Mucosa of stomach (tissue), 1 donor: ENCODE results near the gene CAPZB.
A peak's percentile ranks its signal among the peaks of the same experiment; 100 is the strongest.

ENCODE experiments used
- H3K27me3 ChIP-seq: one replicate; pipeline ENCODE4 v1.7.0; 2013; ENCODE audit warnings: mild to moderate bottlenecking, low read length; ENCODE audit not compliant: control insufficient read depth, insufficient read depth
- H3K36me3 ChIP-seq: one replicate; pipeline ENCODE4 v1.7.0; 2013; ENCODE audit warnings: low read length; ENCODE audit not compliant: control insufficient read depth, insufficient read depth
- H3K4me1 ChIP-seq: one replicate; pipeline ENCODE4 v1.7.0; 2013; ENCODE audit warnings: mild to moderate bottlenecking, low read length; ENCODE audit not compliant: control insufficient read depth, insufficient read depth
- H3K4me3 ChIP-seq: one replicate; pipeline ENCODE4 v1.7.0; 2013; ENCODE audit warnings: low read length
- H3K9ac ChIP-seq: one replicate; pipeline ENCODE4 v1.7.0; 2013; ENCODE audit warnings: mild to moderate bottlenecking, low read length, moderate library complexity
- H3K9me3 ChIP-seq: one replicate; pipeline ENCODE4 v1.7.0; 2013; ENCODE audit warnings: mild to moderate bottlenecking, low read length, moderate library complexity; ENCODE audit not compliant: control insufficient read depth
- donor health status: Pancreatic carcinoma.

CAPZB gene

GRCh38 chr1:19403256-19403655 lies 82.1 kb downstream of the CAPZB start:
- H3K4me1 ChIP-seq: peaks cover 26% of the 10 kb centered on the region
- no peak overlapping the region for H3K9ac ChIP-seq
- H3K36me3 ChIP-seq: no peaks in the 10 kb centered on the region

GRCh38 chr1:19402031-19402813 lies 83.1 kb downstream of the CAPZB start:
- Histone ChIP-seq H3K36me3 (no peaks in the 10 kb centered on the region), H3K4me3 (no peak overlapping the region), H3K9me3 (no peaks in the 10 kb centered on the region), H3K4me1 (peaks cover 27% of the 10 kb centered on the region), H3K27me3 (no peaks in the 10 kb centered on the region), H3K9ac (no peak overlapping the region)

More at GRCh38 chr1:19403256-19403655, 82.1 kb downstream of the CAPZB start:
- Histone ChIP-seq H3K4me3 (no peak overlapping the region), H3K9me3 (no peaks in the 10 kb centered on the region), H3K27me3 (no peaks in the 10 kb centered on the region)

GRCh38 chr1:19401535-19401889 lies 83.8 kb downstream of the CAPZB start:
- H3K4me3 ChIP-seq: no peak overlapping the region
- peaks cover 27% of the 10 kb centered on the region for H3K4me1 ChIP-seq
- no peaks in the 10 kb centered on the region for H3K27me3 ChIP-seq
- H3K36me3 ChIP-seq: no peaks in the 10 kb centered on the region
- no peak overlapping the region for H3K9ac ChIP-seq
- H3K9me3 ChIP-seq: no peaks in the 10 kb centered on the region

- peaks cover 27% of the 10 kb centered on the region for H3K4me1 ChIP-seq
- no peaks in the 10 kb centered on the region for H3K27me3 ChIP-seq
- H3K9me3 ChIP-seq: no peaks in the 10 kb centered on the region
- no peak overlapping the region for H3K9ac ChIP-seq
- H3K36me3 ChIP-seq: no peaks in the 10 kb centered on the region
- H3K4me3 ChIP-seq: no peak overlapping the region
Observed at GRCh38 chr1:19400875-19401534, 84.3 kb downstream of the CAPZB start.

- Histone ChIP-seq H3K4me1 (peaks cover 27% of the 10 kb centered on the region), H3K9ac (no peak overlapping the region), H3K36me3 (no peaks in the 10 kb centered on the region), H3K4me3 (no peak overlapping the region), H3K9me3 (no peaks in the 10 kb centered on the region), H3K27me3 (no peaks in the 10 kb centered on the region)
Observed at GRCh38 chr1:19400192-19400611, 85.1 kb downstream of the CAPZB start.

GRCh38 chr1:19398309-19398760 lies 87.0 kb downstream of the CAPZB start:
- H3K9ac ChIP-seq: no peak overlapping the region
- H3K9me3 ChIP-seq: no peaks in the 10 kb centered on the region
- no peaks in the 10 kb centered on the region for H3K36me3 ChIP-seq
- H3K4me1 ChIP-seq: peaks cover 27% of the 10 kb centered on the region
- H3K27me3 ChIP-seq: no peaks in the 10 kb centered on the region
- no peak overlapping the region for H3K4me3 ChIP-seq

GRCh38 chr1:19397217-19397945 lies 88.0 kb downstream of the CAPZB start:
- Histone ChIP-seq H3K27me3 (no peaks in the 10 kb centered on the region), H3K9me3 (no peaks in the 10 kb centered on the region), H3K4me1 (peaks cover 27% of the 10 kb centered on the region), H3K4me3 (no peak overlapping the region), H3K36me3 (no peaks in the 10 kb centered on the region), H3K9ac (no peak overlapping the region)

- H3K36me3 ChIP-seq: no peaks in the 10 kb centered on the region
- no peak overlapping the region for H3K4me3 ChIP-seq
- no peaks in the 10 kb centered on the region for H3K27me3 ChIP-seq
- H3K4me1 ChIP-seq: peaks cover 28% of the 10 kb centered on the region
- no peaks in the 10 kb centered on the region for H3K9me3 ChIP-seq
- no peak overlapping the region for H3K9ac ChIP-seq
Observed at GRCh38 chr1:19396280-19396679, 89.1 kb downstream of the CAPZB start.

- Histone ChIP-seq H3K27me3 (no peaks in the 10 kb centered on the region), H3K4me1 (peaks cover 28% of the 10 kb centered on the region), H3K9ac (no peak overlapping the region), H3K4me3 (no peak overlapping the region), H3K36me3 (no peaks in the 10 kb centered on the region), H3K9me3 (no peaks in the 10 kb centered on the region)
Observed at GRCh38 chr1:19395678-19396192, 89.6 kb downstream of the CAPZB start.

- H3K4me3 ChIP-seq: no peak overlapping the region
- peaks cover 23% of the 10 kb centered on the region for H3K4me1 ChIP-seq
- no peaks in the 10 kb centered on the region for H3K9me3 ChIP-seq
- H3K9ac ChIP-seq: no peak overlapping the region
- no peaks in the 10 kb centered on the region for H3K27me3 ChIP-seq
- no peaks in the 10 kb centered on the region for H3K36me3 ChIP-seq
Observed at GRCh38 chr1:19393046-19393445, 92.3 kb downstream of the CAPZB start.

- H3K4me3 ChIP-seq: no peak overlapping the region
- H3K4me1 ChIP-seq: peaks cover 24% of the 10 kb centered on the region
- no peak overlapping the region for H3K9ac ChIP-seq
Observed at GRCh38 chr1:19392221-19392620, 93.1 kb downstream of the CAPZB start.

GRCh38 chr1:19391596-19391981 lies 93.8 kb downstream of the CAPZB start:
- Histone ChIP-seq H3K36me3 (no peaks in the 10 kb centered on the region), H3K9ac (no peak overlapping the region), H3K9me3 (no peaks in the 10 kb centered on the region), H3K4me3 (peak overlapping the region; percentile 9), H3K4me1 (peaks cover 31% of the 10 kb centered on the region), H3K27me3 (no peaks in the 10 kb centered on the region)

More at GRCh38 chr1:19392221-19392620, 93.1 kb downstream of the CAPZB start:
- Histone ChIP-seq H3K27me3 (no peaks in the 10 kb centered on the region), H3K9me3 (no peaks in the 10 kb centered on the region), H3K36me3 (no peaks in the 10 kb centered on the region)
